Prostate gland (tissue), 2 donors: Measurements from ENCODE around the gene PMM2. TPM values are rescaled to one million over a fixed set of nuclear protein-coding genes. Genes with fewer than 3 reads are reported as not detected.
"Not testable (repeated sequence)": the region's sequence is repeated elsewhere in the genome, so short reads cannot be mapped to it uniquely, and the experiment has no call there.

ENCODE experiments used
- DNase-seq: peaks from one replicate; pipeline ENCODE4 v3.0.0-alpha.2; 2019; ENCODE audit warnings: low spot score
- H3K27ac ChIP-seq, 2 donors: fragments of 200-600 bp; sonication (generic); 2 replicates each; pipeline ENCODE4 v1.5.1; 2017 to 2019
- H3K27me3 ChIP-seq: fragments of 200-600 bp; sonication (generic); replicated peaks from 2 replicates; pipeline ENCODE4 v1.5.1; 2019; ENCODE audit not compliant: insufficient read depth
- H3K36me3 ChIP-seq, 2 donors: fragments of 200-600 bp; sonication (generic); 1 replicate in 1 of 2; 2 replicates in 1 of 2; pipeline versions ENCODE4 v1.5.1 to v1.8.1; 2017 to 2019
- H3K4me1 ChIP-seq: fragments of 200-600 bp; sonication (generic); replicated peaks from 2 replicates; pipeline ENCODE4 v1.5.1; 2019
- H3K4me3 ChIP-seq, 2 donors: fragments of 200-600 bp; sonication (generic); 2 replicates each; pipeline ENCODE4 v1.5.1; 2017 to 2019
- H3K9me3 ChIP-seq: fragments of 200-600 bp; sonication (generic); 2 replicates; pipeline ENCODE4 v1.5.1; 2017
- CTCF ChIP-seq, 4 experiments: fragments of 200-600 bp in 2 of 4; fragments of 450-650 bp in 2 of 4; sonication (generic) in 2 of 4; IDR thresholded peaks; 1 replicate in 3 of 4; 2 replicates in 1 of 4; pipeline ENCODE4 v1.5.1; 2016 to 2019; ENCODE audit warnings: antibody characterized with exemption in 4 of 4, mild to moderate bottlenecking in 2 of 4, moderate library complexity in 2 of 4
- POLR2A ChIP-seq: fragments of 450-650 bp; IDR thresholded peaks from one replicate; pipeline ENCODE4 v1.6.1; 2016; ENCODE audit warnings: antibody characterized with exemption, mild to moderate bottlenecking
- POLR2AphosphoS5 ChIP-seq: sonication (generic); formaldehyde crosslinking; IDR thresholded peaks from one replicate; pipeline ENCODE4 v1.6.1; 2017; ENCODE audit warnings: antibody characterized with exemption
- WGBS: methylation state at CpG from one replicate; pipeline ENCODE4 v1.1.5; 2018; 5-methylcytosine and 5-hydroxymethylcytosine counted together
- intact Hi-C: fragments of 100-400 bp; cut with DNase I; formaldehyde crosslinking; loops from one replicate; pipeline ENCODE4 v1.14.2; 2022
- total RNA-seq, 2 donors: library from RNA; depleted of rRNA; stranded (reverse); fragments of >200 nt; gene quantifications; one replicate each; pipeline ENCODE4 v1.1.0, GENCODE V29; 2016

Gene PMM2
- total RNA-seq, 2 donors from 2014 or later: 30.6 to 39.2 TPM

GRCh38 chr16:8867216-8867931 is 69.7 kb downstream of the PMM2 start:
- no peaks in the 10 kb centered on the region for H3K27me3 ChIP-seq
- TF ChIP-seq POLR2AphosphoS5 (no peak), POLR2A (no peak), CTCF (IDR thresholded peaks at IDR 0.05) (no peak)
- H3K9me3 ChIP-seq: no peaks in the 10 kb centered on the region
- 4% methylated on average over 35 of the region's 35 CpGs for WGBS
- H3K36me3 ChIP-seq: no peaks in the 10 kb centered on the region
- intact Hi-C loops: loop anchor here (5.0 kb wide), 2 partner anchors 70 to 190 kb away; partner anchors contain the start of genes PMM2 and TMEM186
- H3K4me3 ChIP-seq: peak overlapping the region; percentile 54 to 56
- peaks cover 11% of the 10 kb centered on the region for H3K4me1 ChIP-seq
- DNase-seq: no peak
- peak overlapping the region; percentile 66 to 78 for H3K27ac ChIP-seq

- Histone ChIP-seq H3K4me1 (peaks cover 11% of the 10 kb centered on the region), H3K9me3 (no peaks in the 10 kb centered on the region), H3K27me3 (no peaks in the 10 kb centered on the region), H3K4me3 (peak overlapping the region; percentile 54 to 56), H3K36me3 (no peaks in the 10 kb centered on the region), H3K27ac (peak overlapping the region; percentile 66 to 78)
- 1% methylated on average over 15 of the region's 16 CpGs for WGBS
- intact Hi-C loops: loop anchor here (5.0 kb wide), 2 partner anchors 71 to 191 kb away; partner anchors contain the start of genes PMM2 and TMEM186
- no peak for DNase-seq
- TF ChIP-seq CTCF (IDR thresholded peaks at IDR 0.05): no peak
- TF ChIP-seq POLR2A: no peak
- TF ChIP-seq POLR2AphosphoS5: no peak
These were observed 70.3 kb downstream of the PMM2 start for GRCh38 chr16:8867932-8868415.

- intact Hi-C loops: loop anchor here (5.0 kb wide), 2 partner anchors 71 to 191 kb away; partner anchors contain the start of genes PMM2 and TMEM186
- peak; percentile 89 for TF ChIP-seq POLR2A
- peak in 1 of 4 experiments; percentile 7 for TF ChIP-seq CTCF (IDR thresholded peaks at IDR 0.05)
- TF ChIP-seq POLR2AphosphoS5: peak; percentile 82
- Histone ChIP-seq H3K4me3 (peak within 1 kb of the TSS; percentile 54 to 56), H3K27ac (peak within 1 kb of the TSS; percentile 66 to 78), H3K36me3 (no peaks in the 10 kb centered on the region), H3K9me3 (no peaks in the 10 kb centered on the region), H3K4me1 (peaks cover 11% of the 10 kb centered on the region), H3K27me3 (no peaks in the 10 kb centered on the region)
- peak; percentile 87 for DNase-seq
- 1% methylated on average over 27 of the region's 83 CpGs for WGBS
These were observed 71.0 kb downstream of the PMM2 start, which contains the start of gene CARHSP1 for GRCh38 chr16:8868416-8869211. CARHSP1 (minus strand) TSS chr16:8869006; CDS start chr16:8859328, 9,678 bp downstream.

- peak overlapping the region in 1 of 2 donors; percentile 66 for H3K27ac ChIP-seq
- H3K9me3 ChIP-seq: no peaks in the 10 kb centered on the region
- no peak for DNase-seq
- peaks cover 11% of the 10 kb centered on the region for H3K4me1 ChIP-seq
- H3K27me3 ChIP-seq: no peaks in the 10 kb centered on the region
- 32% methylated on average over 32 of the region's 37 CpGs for WGBS
- TF ChIP-seq POLR2AphosphoS5: no peak
- no peak for TF ChIP-seq POLR2A
- TF ChIP-seq CTCF (IDR thresholded peaks at IDR 0.05): no peak
- peak overlapping the region; percentile 54 to 56 for H3K4me3 ChIP-seq
- intact Hi-C loops: loop anchor here (5.0 kb wide), 2 partner anchors 72 to 192 kb away; partner anchors contain the start of genes PMM2 and TMEM186
- no peaks in the 10 kb centered on the region for H3K36me3 ChIP-seq
These were observed 71.8 kb downstream of the PMM2 start for GRCh38 chr16:8869212-8869987.

- not testable (repeated sequence) for H3K4me3 ChIP-seq, H3K27ac ChIP-seq, H3K27me3 ChIP-seq, H3K9me3 ChIP-seq, H3K36me3 ChIP-seq, DNase-seq
- peaks cover 11% of the 10 kb centered on the region for H3K4me1 ChIP-seq
- intact Hi-C loops: loop anchor here (5.0 kb wide), 2 partner anchors 73 to 193 kb away; partner anchors contain the start of genes PMM2 and TMEM186
- 92% methylated on average over 10 of the region's 10 CpGs for WGBS
These were observed 72.3 kb downstream of the PMM2 start for GRCh38 chr16:8869988-8870241.
